Measurements from ENCODE around the gene TIE1.

- TF ChIP-seq CTCF (IDR thresholded peaks at IDR 0.05): no peak
- TF ChIP-seq POLR2A (IDR thresholded peaks at IDR 0.05): no peak
Measured at GRCh38 chr1:43315963-43316737, 15.4 kb downstream of the TIE1 start.
